Mammary epithelial cell (primary cell): ENCODE data around the gene CDC37.

Experiments
- CTCF ChIP-seq, 2 donors: IDR thresholded peaks in 1 of 2; conservative IDR thresholded peaks in 1 of 2; 2 replicates each; pipeline ENCODE4 v1.5.1; 2011 to 2012; ENCODE audit warnings: inconsistent platforms in 2 of 2, low read length in 2 of 2, mild to moderate bottlenecking in 2 of 2, control low read depth in 1 of 2, low read depth in 1 of 2; ENCODE audit not compliant: insufficient read depth in 1 of 2; ENCODE audit errors: extremely low read depth in 1 of 2
- EZH2 ChIP-seq: IDR thresholded peaks from 2 replicates; pipeline ENCODE4 v1.6.1; 2012; ENCODE audit warnings: low read length, inconsistent platforms, borderline replicate concordance

DNA sequence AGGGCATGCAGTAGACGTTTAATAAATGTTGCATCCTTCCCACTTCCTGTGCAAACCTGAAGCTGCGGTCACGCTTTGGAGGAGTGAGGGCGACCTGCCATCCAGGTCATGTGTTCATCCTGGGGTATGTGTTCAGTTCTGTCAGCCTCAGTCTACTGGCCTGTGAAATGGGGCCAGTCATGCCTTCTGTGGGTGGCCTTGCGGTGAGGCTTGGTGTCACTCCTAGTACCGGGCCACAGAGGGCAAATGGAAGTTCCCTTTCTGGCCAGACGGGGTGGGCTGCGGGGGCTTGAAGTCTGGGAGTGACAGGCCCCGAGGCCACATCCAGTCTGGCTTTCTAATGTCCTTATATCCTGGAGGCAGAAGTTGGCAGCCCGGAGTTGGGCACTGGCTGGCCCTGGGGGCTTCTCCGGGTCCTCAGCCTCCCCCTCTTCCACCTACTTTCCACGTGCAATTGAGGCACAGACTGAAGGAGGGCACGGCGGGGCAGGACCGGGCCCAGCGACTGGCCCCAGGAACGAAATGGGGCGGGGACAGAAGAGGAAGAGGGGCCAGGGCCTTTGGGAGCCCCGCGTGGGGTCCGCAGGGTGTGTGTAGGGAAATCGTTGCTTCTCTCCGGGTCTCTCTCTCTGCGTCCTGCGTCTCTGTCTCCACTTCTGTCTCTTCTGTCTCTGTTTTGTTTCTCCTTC lies 28.1 kb upstream of the CDC37 start:
- TF ChIP-seq CTCF (conservative IDR thresholded peaks at IDR 0.05 in 1 of 2, IDR thresholded peaks at IDR 0.05 in 1 of 2; ENCODE audit: extremely low read depth in 1 of 2, insufficient read depth in 1 of 2, low read depth in 1 of 2, low read length in 2 of 2) (no peak), EZH2 (peak; percentile 69)
